Gastrocnemius medialis (tissue), 4 donors: Measurements from ENCODE around the gene CLDN4. TPM values are rescaled to one million over a fixed set of nuclear protein-coding genes. Genes with fewer than 3 reads are reported as not detected.

ENCODE experiments used
- ATAC-seq, 2 donors: fragments of 150-250 bp; one replicate each; pipeline ENCODE4 v1.9.1; 2016
- DNase-seq, 2 donors: peaks; one replicate each; pipeline ENCODE4 v3.0.0-alpha.2; 2019
- H3K27ac ChIP-seq, 4 donors: fragments of 200-600 bp; sonication (generic); 1 replicate in 1 of 4; 2 replicates in 3 of 4; pipeline ENCODE4 v1.5.1; 2016 to 2018; ENCODE audit warnings: mild to moderate bottlenecking in 2 of 4, moderate library complexity in 1 of 4
- H3K27me3 ChIP-seq, 3 donors: fragments of 200-600 bp; sonication (generic) in 2 of 3; 1 replicate in 1 of 3; 2 replicates in 2 of 3; pipeline versions ENCODE4 v1.5.1 to v1.6.0; 2016 to 2019; ENCODE audit warnings: mild to moderate bottlenecking in 1 of 3, moderate library complexity in 1 of 3
- H3K36me3 ChIP-seq, 2 donors: fragments of 200-600 bp; sonication (generic) in 1 of 2; one replicate each; pipeline ENCODE4 v1.5.1; 2017 to 2018
- H3K4me1 ChIP-seq, 2 donors: fragments of 200-600 bp; sonication (generic) in 1 of 2; one replicate each; pipeline ENCODE4 v1.5.1; 2016 to 2017; ENCODE audit warnings: mild to moderate bottlenecking in 2 of 2
- H3K4me3 ChIP-seq, 4 donors: fragments of 200-600 bp; sonication (generic) in 3 of 4; 1 replicate in 1 of 4; 2 replicates in 3 of 4; pipeline ENCODE4 v1.5.1; 2016 to 2019; ENCODE audit warnings: mild to moderate bottlenecking in 2 of 4
- H3K9me3 ChIP-seq, 3 donors: fragments of 200-600 bp; sonication (generic) in 2 of 3; 1 replicate in 1 of 3; 2 replicates in 2 of 3; pipeline ENCODE4 v1.5.1; 2016 to 2019
- POLR2A ChIP-seq, 2 donors: fragments of 450-650 bp; IDR thresholded peaks; one replicate each; pipeline ENCODE4 v1.6.1; 2017; ENCODE audit warnings: antibody characterized with exemption in 2 of 2, mild to moderate bottlenecking in 2 of 2, moderate library complexity in 2 of 2
- in situ Hi-C, 4 donors: fragments of 200-750 bp; cut with MboI; loops; one replicate each; pipeline versions ENCODE4 v1.15.0 to v1.8.0; 2017; ENCODE audit warnings: low sequenced_read_pairs in 4 of 4
- intact Hi-C: fragments of 100-400 bp; cut with DNase I; formaldehyde crosslinking; loops from one replicate; pipeline ENCODE4 v1.15.1; 2023; ENCODE audit warnings: low total_unique reads
- total RNA-seq, 4 donors: library from RNA; depleted of rRNA; stranded (reverse); fragments of >200 nt; gene quantifications; one replicate each; pipeline versions ENCODE4 v1.1.0 to v1.2.3, GENCODE V29; 2016
- TF ChIP-seq, protein P1 (sequence below), 5 experiments: fragments of 450-650 bp in 3 of 5; fragments of 200-600 bp in 2 of 5; sonication (generic) in 2 of 5; IDR thresholded peaks in 4 of 5; conservative IDR thresholded peaks in 1 of 5; 1 replicate in 4 of 5; 2 replicates in 1 of 5; pipeline ENCODE4 v1.5.1; 2016 to 2019; ENCODE audit warnings: antibody characterized with exemption in 5 of 5, mild to moderate bottlenecking in 3 of 5, moderate library complexity in 3 of 5

Gene CLDN4
- total RNA-seq, 4 donors from 2014 or later, result 0.16 to 3.7 (median 0.42) TPM

- Histone ChIP-seq H3K4me3 (no peak overlapping the region), H3K9me3 (no peaks in the 10 kb centered on the region), H3K4me1 (peaks cover 6 to 10% of the 10 kb centered on the region in 2 donors), H3K36me3 (no peaks in the 10 kb centered on the region), H3K27me3 (no peaks in the 10 kb centered on the region), H3K27ac (no peak overlapping the region)
- DNase-seq (no peak), ATAC-seq (no peak)
- TF ChIP-seq, protein P1, sequence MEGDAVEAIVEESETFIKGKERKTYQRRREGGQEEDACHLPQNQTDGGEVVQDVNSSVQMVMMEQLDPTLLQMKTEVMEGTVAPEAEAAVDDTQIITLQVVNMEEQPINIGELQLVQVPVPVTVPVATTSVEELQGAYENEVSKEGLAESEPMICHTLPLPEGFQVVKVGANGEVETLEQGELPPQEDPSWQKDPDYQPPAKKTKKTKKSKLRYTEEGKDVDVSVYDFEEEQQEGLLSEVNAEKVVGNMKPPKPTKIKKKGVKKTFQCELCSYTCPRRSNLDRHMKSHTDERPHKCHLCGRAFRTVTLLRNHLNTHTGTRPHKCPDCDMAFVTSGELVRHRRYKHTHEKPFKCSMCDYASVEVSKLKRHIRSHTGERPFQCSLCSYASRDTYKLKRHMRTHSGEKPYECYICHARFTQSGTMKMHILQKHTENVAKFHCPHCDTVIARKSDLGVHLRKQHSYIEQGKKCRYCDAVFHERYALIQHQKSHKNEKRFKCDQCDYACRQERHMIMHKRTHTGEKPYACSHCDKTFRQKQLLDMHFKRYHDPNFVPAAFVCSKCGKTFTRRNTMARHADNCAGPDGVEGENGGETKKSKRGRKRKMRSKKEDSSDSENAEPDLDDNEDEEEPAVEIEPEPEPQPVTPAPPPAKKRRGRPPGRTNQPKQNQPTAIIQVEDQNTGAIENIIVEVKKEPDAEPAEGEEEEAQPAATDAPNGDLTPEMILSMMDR (IDR thresholded peaks at IDR 0.05 in 4 of 5, conservative IDR thresholded peaks at IDR 0.05 in 1 of 5), result no peak
- no peak for TF ChIP-seq POLR2A (IDR thresholded peaks at IDR 0.05)
- intact Hi-C loops (no loop called here), in situ Hi-C loops (no loop called here)
Observed at GRCh38 chr7:73823873-73824592, 6.8 kb upstream of the CLDN4 start.

DNA sequence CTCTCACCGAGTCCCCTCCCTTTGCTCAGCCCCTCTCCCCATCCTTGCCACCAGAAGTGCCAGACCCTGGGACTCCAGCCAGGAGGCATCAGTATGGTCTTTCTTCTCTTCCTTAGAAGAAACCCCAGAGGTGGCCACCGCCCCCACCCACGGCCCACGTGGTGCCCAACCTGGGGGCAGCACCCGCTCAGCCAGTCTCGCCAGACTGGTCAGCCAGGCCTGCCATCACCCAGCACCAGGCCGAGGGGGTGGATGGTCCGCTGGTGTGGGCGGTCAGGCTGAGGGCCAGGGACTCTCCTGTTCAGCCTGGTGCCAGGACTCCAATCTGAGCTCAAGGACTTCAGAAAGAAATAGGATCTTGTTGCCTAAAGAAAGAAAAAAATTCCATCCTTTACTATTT lies 5.8 kb upstream of the CLDN4 start:
- no peak for DNase-seq
- Histone ChIP-seq H3K36me3 (no peaks in the 10 kb centered on the region), H3K9me3 (no peaks in the 10 kb centered on the region), H3K27me3 (no peaks in the 10 kb centered on the region), H3K4me3 (no peak overlapping the region), H3K4me1 (peaks cover 6 to 10% of the 10 kb centered on the region in 2 donors), H3K27ac (no peak overlapping the region)
- in situ Hi-C loops (no loop called here), intact Hi-C loops (no loop called here)
- TF ChIP-seq, protein P1 (IDR thresholded peaks at IDR 0.05 in 4 of 5, conservative IDR thresholded peaks at IDR 0.05 in 1 of 5), result no peak
- no peak for TF ChIP-seq POLR2A (IDR thresholded peaks at IDR 0.05)
- no peak for ATAC-seq

- Histone ChIP-seq H3K4me3 (no peak overlapping the region), H3K27ac (peak overlapping the region in 1 of 4 donors; percentile 19), H3K9me3 (no peaks in the 10 kb centered on the region), H3K4me1 (peaks cover 6 to 10% of the 10 kb centered on the region in 2 donors), H3K27me3 (no peaks in the 10 kb centered on the region), H3K36me3 (no peaks in the 10 kb centered on the region)
- DNase-seq (peak; percentile 32 to 44), ATAC-seq (peak; percentile 71 to 75)
- TF ChIP-seq, protein P1 (IDR thresholded peaks at IDR 0.05 in 4 of 5, conservative IDR thresholded peaks at IDR 0.05 in 1 of 5), result no peak
- no peak for TF ChIP-seq POLR2A (IDR thresholded peaks at IDR 0.05)
- in situ Hi-C loops (no loop called here), intact Hi-C loops (no loop called here)
Observed at GRCh38 chr7:73827567-73828106, 3.2 kb upstream of the CLDN4 start.

DNA sequence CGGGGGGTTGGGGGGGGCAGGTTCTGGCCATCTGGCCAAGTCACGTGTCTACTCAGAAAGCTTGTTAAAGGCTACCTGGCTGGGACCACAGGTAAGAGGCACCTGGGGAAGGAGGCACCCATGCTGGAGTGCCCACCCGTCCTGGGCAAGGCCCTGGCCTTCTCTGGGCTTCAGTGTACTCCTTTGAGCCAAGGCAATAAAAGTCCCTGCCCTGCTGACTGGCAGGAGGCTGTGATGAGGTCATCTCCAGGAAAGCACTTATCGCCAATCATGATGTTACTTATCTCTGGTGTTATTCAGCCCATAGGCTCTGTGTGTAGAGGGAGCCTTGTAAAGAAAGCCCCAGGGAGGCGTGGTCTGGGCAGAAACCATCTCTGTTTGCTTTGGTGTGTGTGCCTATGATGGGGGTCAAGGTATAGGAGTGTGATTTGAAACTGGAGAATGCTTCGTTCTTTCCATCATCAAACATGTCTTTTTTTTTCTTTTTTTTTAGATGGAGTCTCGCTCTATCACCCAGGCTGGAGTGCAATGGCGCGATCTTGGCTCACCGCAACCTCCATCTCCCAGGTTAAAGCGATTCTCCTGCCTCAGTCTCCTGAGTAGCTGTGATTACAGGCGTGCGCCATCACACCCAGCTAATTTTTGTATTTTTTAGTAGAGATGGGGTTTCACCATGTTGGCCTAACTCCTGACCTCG lies 2.5 kb upstream of the CLDN4 start:
- in situ Hi-C loops (no loop called here), intact Hi-C loops (no loop called here)
- Histone ChIP-seq H3K27me3 (no peaks in the 10 kb centered on the region), H3K36me3 (no peaks in the 10 kb centered on the region), H3K4me3 (no peak overlapping the region), H3K27ac (no peak overlapping the region), H3K4me1 (peaks cover 6 to 10% of the 10 kb centered on the region in 2 donors), H3K9me3 (no peaks in the 10 kb centered on the region)
- ATAC-seq, result peak in 1 of 2 donors; percentile 41
- no peak for DNase-seq
- TF ChIP-seq POLR2A (IDR thresholded peaks at IDR 0.05), result no peak
- TF ChIP-seq, protein P1 (IDR thresholded peaks at IDR 0.05 in 4 of 5, conservative IDR thresholded peaks at IDR 0.05 in 1 of 5), result no peak
